ENCODE measurements around the gene CHID1.

DNA sequence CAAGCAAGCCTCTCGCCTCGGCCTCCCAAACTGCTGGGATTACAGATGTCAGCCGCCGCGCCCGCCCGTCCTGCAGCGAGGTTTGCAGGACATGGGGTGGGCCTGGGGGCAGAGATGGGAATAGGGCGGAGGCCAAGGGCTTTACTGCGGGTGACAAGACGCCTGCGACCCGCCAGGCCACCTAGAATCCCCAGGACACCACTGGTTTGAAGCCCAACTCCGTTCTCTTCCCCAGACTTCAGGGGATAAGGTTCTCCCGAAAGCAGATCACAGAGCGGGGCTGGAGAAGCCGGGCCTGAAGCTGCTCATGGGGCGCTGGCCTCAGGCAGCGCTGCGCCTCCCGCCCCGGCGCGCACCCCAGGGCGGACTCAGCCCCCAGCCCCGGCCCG lies 68.6 kb downstream of the CHID1 start:
- TF ChIP-seq, protein P1, sequence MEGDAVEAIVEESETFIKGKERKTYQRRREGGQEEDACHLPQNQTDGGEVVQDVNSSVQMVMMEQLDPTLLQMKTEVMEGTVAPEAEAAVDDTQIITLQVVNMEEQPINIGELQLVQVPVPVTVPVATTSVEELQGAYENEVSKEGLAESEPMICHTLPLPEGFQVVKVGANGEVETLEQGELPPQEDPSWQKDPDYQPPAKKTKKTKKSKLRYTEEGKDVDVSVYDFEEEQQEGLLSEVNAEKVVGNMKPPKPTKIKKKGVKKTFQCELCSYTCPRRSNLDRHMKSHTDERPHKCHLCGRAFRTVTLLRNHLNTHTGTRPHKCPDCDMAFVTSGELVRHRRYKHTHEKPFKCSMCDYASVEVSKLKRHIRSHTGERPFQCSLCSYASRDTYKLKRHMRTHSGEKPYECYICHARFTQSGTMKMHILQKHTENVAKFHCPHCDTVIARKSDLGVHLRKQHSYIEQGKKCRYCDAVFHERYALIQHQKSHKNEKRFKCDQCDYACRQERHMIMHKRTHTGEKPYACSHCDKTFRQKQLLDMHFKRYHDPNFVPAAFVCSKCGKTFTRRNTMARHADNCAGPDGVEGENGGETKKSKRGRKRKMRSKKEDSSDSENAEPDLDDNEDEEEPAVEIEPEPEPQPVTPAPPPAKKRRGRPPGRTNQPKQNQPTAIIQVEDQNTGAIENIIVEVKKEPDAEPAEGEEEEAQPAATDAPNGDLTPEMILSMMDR (IDR thresholded peaks at IDR 0.05), result no peak
- TF ChIP-seq POLR2A (IDR thresholded peaks at IDR 0.05), result no peak
- TF ChIP-seq POLR2AphosphoS5 (IDR thresholded peaks at IDR 0.05), result no peak
- no peak for TF ChIP-seq EP300 (IDR thresholded peaks at IDR 0.05)

Data from upper lobe of left lung (tissue), 4 donors.